ENCODE measurements around the gene SCYGR8.

The SCYGR8 gene

DNA sequence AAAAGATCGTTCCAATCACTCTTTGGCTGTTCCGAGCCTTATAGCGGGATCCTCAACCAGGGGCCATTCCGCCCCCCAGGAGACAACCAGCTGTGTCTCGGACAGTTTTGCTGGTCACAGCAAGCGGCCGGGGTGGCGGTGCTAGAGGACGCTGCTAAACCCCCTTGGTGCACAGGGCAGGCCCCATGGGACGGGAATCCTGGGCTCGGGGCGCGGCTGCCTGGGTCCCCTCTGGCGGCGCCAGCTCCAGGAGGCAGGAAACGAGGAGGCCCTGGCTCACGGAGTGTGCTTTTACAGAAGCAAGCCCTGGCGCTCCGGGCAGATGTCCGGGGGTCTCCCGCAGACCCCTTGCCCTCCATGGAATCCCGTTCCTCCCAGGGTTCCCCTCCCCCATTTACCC is 22.1 kb downstream of the SCYGR8 start:
- H4K12ac ChIP-seq (ENCODE audit: low read depth, low read length), result no peak overlapping the region
- no peak overlapping the region for H3K4me2 ChIP-seq (ENCODE audit: low read length)
- H3K9me3 ChIP-seq (ENCODE audit: insufficient read depth, low read depth, low read length), result no peaks in the 10 kb centered on the region
- H3K18ac ChIP-seq (ENCODE audit: low read length), result no peak overlapping the region
- no peak overlapping the region for H3K4ac ChIP-seq (ENCODE audit: low read depth, low read length)
- DNase-seq, result no peak
- no peak overlapping the region for H2BK12ac ChIP-seq (ENCODE audit: low read length)
- H3K23ac ChIP-seq (ENCODE audit: low read length), result no peak overlapping the region
- H3K9ac ChIP-seq (ENCODE audit: low read length), result no peak overlapping the region
- H3K27ac ChIP-seq (ENCODE audit: low read depth, low read length), result no peak overlapping the region
- no peaks in the 10 kb centered on the region for H3K36me3 ChIP-seq (ENCODE audit: control insufficient read depth in 1 of 2, insufficient read depth in 2 of 2, low read length in 2 of 2)
- peak overlapping the region; percentile 30 for H2AK5ac ChIP-seq (ENCODE audit: low read length)
- H3K79me2 ChIP-seq (ENCODE audit: control insufficient read depth, insufficient read depth, low read length, poor library complexity), result no peaks in the 10 kb centered on the region
- no peak overlapping the region for H3K4me3 ChIP-seq (ENCODE audit: low read depth, low read length)
- no peak overlapping the region for H3K14ac ChIP-seq (ENCODE audit: low read length)
- WGBS (ENCODE audit: extremely low coverage, insufficient coverage, insufficient read length), result no CpG with 5 or more reads among the region's 22 CpGs
- H3K4me1 ChIP-seq (ENCODE audit: control insufficient read depth in 1 of 2, insufficient read depth in 2 of 2, low read length in 2 of 2), result no peaks in the 10 kb centered on the region
- no peak overlapping the region for H2AFZ ChIP-seq (ENCODE audit: insufficient read depth, low read length, poor library complexity)
- H4K91ac ChIP-seq (ENCODE audit: low read depth, low read length), result peak overlapping the region; percentile 28
- no peaks in the 10 kb centered on the region for H3K27me3 ChIP-seq (ENCODE audit: insufficient read depth, low read length)
- H4K8ac ChIP-seq (ENCODE audit: low read depth, low read length), result no peak overlapping the region
- no peak overlapping the region for H2BK5ac ChIP-seq (ENCODE audit: low read depth, low read length, poor library complexity)
- no peak overlapping the region for H2BK120ac ChIP-seq (ENCODE audit: insufficient read depth, low read length, poor library complexity)
- peaks cover 2% of the 10 kb centered on the region for H3K79me1 ChIP-seq (ENCODE audit: low read length)

DNA sequence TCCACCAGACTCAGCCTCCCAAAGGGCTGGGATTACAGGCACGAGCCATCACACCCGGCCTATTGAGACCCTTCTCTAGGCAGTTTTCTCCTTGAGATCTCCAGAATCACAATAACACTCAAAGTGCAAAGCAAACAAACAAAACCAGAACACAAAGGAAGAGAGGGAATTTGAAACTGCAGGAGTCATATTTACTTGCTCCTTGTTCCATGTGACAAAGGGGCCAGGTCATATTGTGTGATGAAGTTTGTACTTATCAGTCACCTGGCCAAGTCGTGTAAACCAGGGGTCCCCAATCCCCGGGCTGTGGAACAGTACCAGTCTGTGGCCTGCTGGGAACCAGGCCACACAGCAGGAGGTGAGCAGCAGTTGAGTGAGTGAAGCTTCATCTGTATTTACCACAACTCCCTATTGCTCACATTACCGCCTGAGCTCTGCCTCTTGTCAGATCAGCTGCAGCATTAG is 26.5 kb downstream of the SCYGR8 start:
- no peak for DNase-seq
- Histone ChIP-seq H2BK12ac (ENCODE audit: low read length) (no peak overlapping the region), H3K79me1 (ENCODE audit: low read length) (no peaks in the 10 kb centered on the region), H3K9me3 (ENCODE audit: insufficient read depth, low read depth, low read length) (no peaks in the 10 kb centered on the region), H4K12ac (ENCODE audit: low read depth, low read length) (no peak overlapping the region), H3K23ac (ENCODE audit: low read length) (no peak overlapping the region), H4K8ac (ENCODE audit: low read depth, low read length) (no peak overlapping the region), H3K9ac (ENCODE audit: low read length) (no peak overlapping the region), H2AFZ (ENCODE audit: insufficient read depth, low read length, poor library complexity) (no peak overlapping the region), H3K4me3 (ENCODE audit: low read depth, low read length) (no peak overlapping the region), H2BK5ac (ENCODE audit: low read depth, low read length, poor library complexity) (no peak overlapping the region), H3K14ac (ENCODE audit: low read length) (no peak overlapping the region), H3K4me1 (ENCODE audit: control insufficient read depth in 1 of 2, insufficient read depth in 2 of 2, low read length in 2 of 2) (no peaks in the 10 kb centered on the region), H3K27me3 (ENCODE audit: insufficient read depth, low read length) (no peaks in the 10 kb centered on the region), H3K4ac (ENCODE audit: low read depth, low read length) (no peak overlapping the region), H3K27ac (ENCODE audit: low read depth, low read length) (no peak overlapping the region), H3K4me2 (ENCODE audit: low read length) (no peak overlapping the region), H3K18ac (ENCODE audit: low read length) (no peak overlapping the region), H2AK5ac (ENCODE audit: low read length) (no peak overlapping the region), H3K36me3 (ENCODE audit: control insufficient read depth in 1 of 2, insufficient read depth in 2 of 2, low read length in 2 of 2) (no peaks in the 10 kb centered on the region), H2BK120ac (ENCODE audit: insufficient read depth, low read length, poor library complexity) (no peak overlapping the region), H4K91ac (ENCODE audit: low read depth, low read length) (no peak overlapping the region), H3K79me2 (ENCODE audit: control insufficient read depth, insufficient read depth, low read length, poor library complexity) (no peaks in the 10 kb centered on the region)
- no CpG with 5 or more reads among the region's 5 CpGs for WGBS (ENCODE audit: extremely low coverage, insufficient coverage, insufficient read length)

DNA sequence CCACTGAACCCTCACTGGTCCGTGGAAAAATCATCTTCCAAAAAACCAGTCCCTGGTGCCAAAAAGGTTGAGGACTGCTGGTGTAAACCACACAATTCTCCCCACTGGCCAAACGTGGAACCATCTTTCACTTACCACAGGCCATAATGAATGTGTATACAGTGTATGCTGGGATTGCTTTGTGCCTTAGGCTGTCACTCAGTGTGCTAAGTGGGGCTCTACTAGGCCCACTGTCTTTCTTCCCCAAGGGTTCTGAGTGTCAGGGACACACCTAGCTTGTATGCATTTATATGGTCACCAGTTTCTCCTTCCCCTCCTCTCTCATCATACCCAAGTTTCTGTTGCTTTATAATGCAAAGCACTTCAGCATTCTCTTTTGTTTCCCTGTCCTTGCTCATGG is 27.2 kb downstream of the SCYGR8 start:
- Histone ChIP-seq H3K4me1 (ENCODE audit: control insufficient read depth in 1 of 2, insufficient read depth in 2 of 2, low read length in 2 of 2) (no peaks in the 10 kb centered on the region), H2BK12ac (ENCODE audit: low read length) (no peak overlapping the region), H3K4me2 (ENCODE audit: low read length) (no peak overlapping the region), H3K36me3 (ENCODE audit: control insufficient read depth in 1 of 2, insufficient read depth in 2 of 2, low read length in 2 of 2) (no peaks in the 10 kb centered on the region), H3K79me2 (ENCODE audit: control insufficient read depth, insufficient read depth, low read length, poor library complexity) (no peaks in the 10 kb centered on the region), H3K9me3 (ENCODE audit: insufficient read depth, low read depth, low read length) (no peaks in the 10 kb centered on the region), H2BK5ac (ENCODE audit: low read depth, low read length, poor library complexity) (no peak overlapping the region), H3K27me3 (ENCODE audit: insufficient read depth, low read length) (no peaks in the 10 kb centered on the region), H3K14ac (ENCODE audit: low read length) (no peak overlapping the region), H3K23ac (ENCODE audit: low read length) (no peak overlapping the region), H2AFZ (ENCODE audit: insufficient read depth, low read length, poor library complexity) (no peak overlapping the region), H3K4ac (ENCODE audit: low read depth, low read length) (no peak overlapping the region), H4K91ac (ENCODE audit: low read depth, low read length) (no peak overlapping the region), H3K79me1 (ENCODE audit: low read length) (no peaks in the 10 kb centered on the region), H4K8ac (ENCODE audit: low read depth, low read length) (no peak overlapping the region), H3K18ac (ENCODE audit: low read length) (no peak overlapping the region), H2BK120ac (ENCODE audit: insufficient read depth, low read length, poor library complexity) (no peak overlapping the region), H3K9ac (ENCODE audit: low read length) (no peak overlapping the region), H2AK5ac (ENCODE audit: low read length) (no peak overlapping the region), H4K12ac (ENCODE audit: low read depth, low read length) (no peak overlapping the region), H3K4me3 (ENCODE audit: low read depth, low read length) (no peak overlapping the region), H3K27ac (ENCODE audit: low read depth, low read length) (no peak overlapping the region)
- WGBS (ENCODE audit: extremely low coverage, insufficient coverage, insufficient read length), result no CpG with 5 or more reads among the region's 2 CpGs
- no peak for DNase-seq

DNA sequence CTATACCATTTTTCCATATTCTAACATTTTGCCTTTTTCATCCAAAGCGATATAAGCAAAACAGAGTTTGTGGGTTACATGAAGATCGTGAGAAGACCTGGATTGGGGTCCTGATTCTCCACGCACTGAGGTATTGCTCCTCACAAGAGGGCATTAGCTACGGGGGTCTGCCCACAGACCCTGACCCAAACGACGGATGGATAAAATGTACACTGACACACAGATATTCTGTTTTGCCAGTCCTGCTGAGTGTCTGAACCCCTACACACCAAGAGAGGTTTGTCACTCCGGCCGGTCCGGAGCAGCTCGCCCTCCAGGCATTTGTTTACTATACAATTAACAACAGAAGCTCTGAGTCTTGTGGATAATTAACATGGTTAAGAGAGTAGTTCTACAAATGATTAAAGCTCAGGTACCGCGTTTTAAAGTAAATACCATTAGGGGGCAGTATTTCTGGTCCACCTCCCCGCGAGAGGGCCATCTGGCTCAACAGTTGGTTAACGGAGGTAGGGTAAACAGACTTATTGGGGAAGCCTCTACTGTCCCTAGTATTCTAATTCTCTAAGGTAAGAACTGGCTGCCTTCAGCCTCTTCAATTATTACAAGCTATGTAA is 28.4 kb downstream of the SCYGR8 start:
- H3K4ac ChIP-seq (ENCODE audit: low read depth, low read length), result no peak overlapping the region
- peak in 1 of 2 donors; percentile 44 for DNase-seq
- no peak overlapping the region for H3K4me3 ChIP-seq (ENCODE audit: low read depth, low read length)
- no peak overlapping the region for H4K91ac ChIP-seq (ENCODE audit: low read depth, low read length)
- no peak overlapping the region for H4K12ac ChIP-seq (ENCODE audit: low read depth, low read length)
- no peak overlapping the region for H2AFZ ChIP-seq (ENCODE audit: insufficient read depth, low read length, poor library complexity)
- H2BK5ac ChIP-seq (ENCODE audit: low read depth, low read length, poor library complexity), result no peak overlapping the region
- no peaks in the 10 kb centered on the region for H3K36me3 ChIP-seq (ENCODE audit: control insufficient read depth in 1 of 2, insufficient read depth in 2 of 2, low read length in 2 of 2)
- no peaks in the 10 kb centered on the region for H3K9me3 ChIP-seq (ENCODE audit: insufficient read depth, low read depth, low read length)
- H3K9ac ChIP-seq (ENCODE audit: low read length), result no peak overlapping the region
- no peaks in the 10 kb centered on the region for H3K79me2 ChIP-seq (ENCODE audit: control insufficient read depth, insufficient read depth, low read length, poor library complexity)
- H3K23ac ChIP-seq (ENCODE audit: low read length), result no peak overlapping the region
- no peak overlapping the region for H4K8ac ChIP-seq (ENCODE audit: low read depth, low read length)
- H3K4me2 ChIP-seq (ENCODE audit: low read length), result no peak overlapping the region
- H3K27ac ChIP-seq (ENCODE audit: low read depth, low read length), result no peak overlapping the region
- peak overlapping the region; percentile 53 for H2BK12ac ChIP-seq (ENCODE audit: low read length)
- no peaks in the 10 kb centered on the region for H3K79me1 ChIP-seq (ENCODE audit: low read length)
- H3K14ac ChIP-seq (ENCODE audit: low read length), result no peak overlapping the region
- H2BK120ac ChIP-seq (ENCODE audit: insufficient read depth, low read length, poor library complexity), result no peak overlapping the region
- H3K18ac ChIP-seq (ENCODE audit: low read length), result no peak overlapping the region
- peak overlapping the region; percentile 57 for H2AK5ac ChIP-seq (ENCODE audit: low read length)
- WGBS (ENCODE audit: extremely low coverage, insufficient coverage, insufficient read length), result no CpG with 5 or more reads among the region's 15 CpGs
- H3K27me3 ChIP-seq (ENCODE audit: insufficient read depth, low read length), result no peaks in the 10 kb centered on the region
- H3K4me1 ChIP-seq (ENCODE audit: control insufficient read depth in 1 of 2, insufficient read depth in 2 of 2, low read length in 2 of 2), result no peaks in the 10 kb centered on the region

All from trophoblast cell (in vitro differentiated cells and primary cell).